Measurements from ENCODE around the gene APBA2.

APBA2 gene

GRCh38 chr15:28956491-28956890 is 70.7 kb downstream of the APBA2 start:
- no peak for DNase-seq (ENCODE audit: low read depth, low spot score)

- DNase-seq (ENCODE audit: low read depth, low spot score): no peak
These were observed 72.1 kb downstream of the APBA2 start for GRCh38 chr15:28957606-28958498.

- DNase-seq (ENCODE audit: low read depth, low spot score): no peak
These were observed 73.6 kb downstream of the APBA2 start for GRCh38 chr15:28959326-28959725.

- no peak for DNase-seq (ENCODE audit: low read depth, low spot score)
These were observed 75.2 kb downstream of the APBA2 start for GRCh38 chr15:28960979-28961378.

- DNase-seq (ENCODE audit: low read depth, low spot score): no peak
These were observed 75.6 kb downstream of the APBA2 start for GRCh38 chr15:28961391-28961790.

- DNase-seq (ENCODE audit: low read depth, low spot score): no peak
These were observed 77.3 kb downstream of the APBA2 start for GRCh38 chr15:28962851-28963710.

- no peak for DNase-seq (ENCODE audit: low read depth, low spot score)
These were observed 77.9 kb downstream of the APBA2 start for GRCh38 chr15:28963711-28964081.

GRCh38 chr15:28964098-28964497 is 78.3 kb downstream of the APBA2 start:
- no peak for DNase-seq (ENCODE audit: low read depth, low spot score)

- DNase-seq (ENCODE audit: low read depth, low spot score): no peak
These were observed 81.3 kb downstream of the APBA2 start for GRCh38 chr15:28967066-28967465.

GRCh38 chr15:28967990-28968389 is 82.2 kb downstream of the APBA2 start:
- no peak for DNase-seq (ENCODE audit: low read depth, low spot score)

GRCh38 chr15:28969511-28970085 is 83.8 kb downstream of the APBA2 start:
- DNase-seq (ENCODE audit: low read depth, low spot score): no peak

GRCh38 chr15:28974142-28974541 is 88.4 kb downstream of the APBA2 start:
- no peak for DNase-seq (ENCODE audit: low read depth, low spot score)

- DNase-seq (ENCODE audit: low read depth, low spot score): no peak
These were observed 90.0 kb downstream of the APBA2 start for GRCh38 chr15:28975766-28976179.

- DNase-seq (ENCODE audit: low read depth, low spot score): no peak
These were observed 91.7 kb downstream of the APBA2 start for GRCh38 chr15:28977377-28978010.

- no peak for DNase-seq (ENCODE audit: low read depth, low spot score)
These were observed 92.2 kb downstream of the APBA2 start for GRCh38 chr15:28978011-28978378.

GRCh38 chr15:28978661-28979060 is 92.9 kb downstream of the APBA2 start:
- no peak for DNase-seq (ENCODE audit: low read depth, low spot score)

- no peak for DNase-seq (ENCODE audit: low read depth, low spot score)
These were observed 93.6 kb downstream of the APBA2 start for GRCh38 chr15:28979208-28979841.

- no peak for DNase-seq (ENCODE audit: low read depth, low spot score)
These were observed 95.1 kb downstream of the APBA2 start for GRCh38 chr15:28980709-28981350.

GRCh38 chr15:28981351-28981720 is 95.6 kb downstream of the APBA2 start:
- no peak for DNase-seq (ENCODE audit: low read depth, low spot score)

- DNase-seq (ENCODE audit: low read depth, low spot score): no peak
These were observed 96.1 kb downstream of the APBA2 start for GRCh38 chr15:28981921-28982320.

GRCh38 chr15:28982886-28983285 is 97.1 kb downstream of the APBA2 start:
- DNase-seq (ENCODE audit: low read depth, low spot score): no peak

Measured in iPS DF 19.7 (cell line).